Measurements from ENCODE around the gene NMRK2. TPM values are rescaled to one million over a fixed set of nuclear protein-coding genes. Genes with fewer than 3 reads are reported as not detected.
"Not testable (repeated sequence)": the region's sequence is repeated elsewhere in the genome, so short reads cannot be mapped to it uniquely, and the experiment has no call there.

The NMRK2 gene, protein sequence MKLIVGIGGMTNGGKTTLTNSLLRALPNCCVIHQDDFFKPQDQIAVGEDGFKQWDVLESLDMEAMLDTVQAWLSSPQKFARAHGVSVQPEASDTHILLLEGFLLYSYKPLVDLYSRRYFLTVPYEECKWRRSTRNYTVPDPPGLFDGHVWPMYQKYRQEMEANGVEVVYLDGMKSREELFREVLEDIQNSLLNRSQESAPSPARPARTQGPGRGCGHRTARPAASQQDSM
- total RNA-seq (2014; rRNA removed; shearing (Covaris generic)): not detected in 2 replicates

DNA sequence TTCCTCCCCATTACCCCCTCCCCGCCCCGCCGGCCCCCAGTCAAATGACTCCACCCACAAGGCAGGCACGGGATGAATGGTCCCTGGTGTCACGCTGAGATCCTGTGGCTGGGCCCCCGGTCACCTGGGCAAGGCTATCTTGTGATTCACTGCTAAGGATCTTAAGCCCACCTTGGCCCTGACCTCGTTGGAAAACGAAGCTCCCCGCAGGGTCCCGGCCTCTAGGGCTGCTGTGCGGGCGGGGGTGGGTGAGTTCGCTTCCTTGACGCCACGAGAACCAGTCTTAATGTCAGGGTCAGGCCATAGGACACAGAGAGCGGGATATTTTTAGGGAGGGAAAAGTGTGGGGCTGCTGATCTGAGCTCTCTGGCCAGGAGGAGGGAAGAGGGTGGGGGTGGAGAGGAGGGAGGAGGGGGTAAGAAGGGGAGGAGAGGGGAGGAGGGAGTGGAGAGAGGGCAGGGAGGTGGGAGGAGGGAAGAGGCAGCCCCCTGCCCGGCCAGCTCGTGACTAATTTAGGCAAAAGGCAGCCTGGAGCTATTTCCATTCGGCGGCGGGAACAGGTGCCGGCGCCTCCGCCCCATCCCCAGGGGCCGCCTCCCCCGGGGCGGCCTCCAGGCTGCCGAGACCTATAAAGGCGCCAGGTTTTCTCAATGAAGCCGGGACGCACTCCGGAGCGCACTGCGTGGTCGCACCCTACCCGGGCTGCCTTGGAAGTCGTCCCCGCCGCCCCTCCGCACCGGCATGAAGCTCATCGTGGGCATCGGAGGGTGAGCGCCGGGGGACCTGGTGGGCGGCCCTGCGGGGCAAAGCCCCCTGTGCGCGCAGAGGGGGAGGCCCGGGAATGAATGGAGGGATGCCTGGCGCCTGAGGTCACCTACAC lies at the start of gene NMRK2:
NMRK2 (plus strand) TSS at position 139 of the 880 bp plus-strand sequence; CDS start at position 742, 603 bp downstream.
- no peak for DNase-seq (ENCODE audit: low read depth)

DNA sequence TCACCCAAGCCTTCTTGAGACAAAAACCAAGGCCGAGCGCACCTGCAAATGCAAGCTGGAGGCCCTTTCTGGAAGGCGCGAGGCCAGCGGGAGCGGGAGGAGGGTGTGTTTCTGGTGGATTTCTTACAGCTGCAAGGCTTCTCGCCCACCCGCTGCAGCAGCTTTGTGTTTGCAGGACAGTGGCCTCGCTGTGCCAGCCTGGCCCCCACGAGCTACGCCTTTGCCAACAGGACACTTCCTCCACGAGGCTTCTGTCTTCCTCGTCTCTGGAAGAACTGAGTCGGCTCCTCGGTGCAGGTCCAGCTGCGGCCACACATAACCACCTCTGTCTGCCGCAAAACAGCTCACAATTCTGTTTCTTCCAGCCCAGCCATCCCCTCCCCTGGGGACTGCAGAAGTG lies 42.3 kb upstream of the NMRK2 start:
- no peak for DNase-seq (ENCODE audit: low read depth)

- DNase-seq (ENCODE audit: low read depth): no peak
Observed at GRCh38 chr19:3893509-3894179, 39.2 kb upstream of the NMRK2 start.

- DNase-seq (ENCODE audit: low read depth): not testable (repeated sequence)
Observed at GRCh38 chr19:3894959-3895358, 37.9 kb upstream of the NMRK2 start.

- DNase-seq (ENCODE audit: low read depth): no peak
Observed at GRCh38 chr19:3895788-3896187, 37.1 kb upstream of the NMRK2 start.

- no peak for DNase-seq (ENCODE audit: low read depth)
Observed at GRCh38 chr19:3897936-3898335, 34.9 kb upstream of the NMRK2 start.

GRCh38 chr19:3898426-3898825 lies 34.4 kb upstream of the NMRK2 start:
- DNase-seq (ENCODE audit: low read depth): no peak

DNA sequence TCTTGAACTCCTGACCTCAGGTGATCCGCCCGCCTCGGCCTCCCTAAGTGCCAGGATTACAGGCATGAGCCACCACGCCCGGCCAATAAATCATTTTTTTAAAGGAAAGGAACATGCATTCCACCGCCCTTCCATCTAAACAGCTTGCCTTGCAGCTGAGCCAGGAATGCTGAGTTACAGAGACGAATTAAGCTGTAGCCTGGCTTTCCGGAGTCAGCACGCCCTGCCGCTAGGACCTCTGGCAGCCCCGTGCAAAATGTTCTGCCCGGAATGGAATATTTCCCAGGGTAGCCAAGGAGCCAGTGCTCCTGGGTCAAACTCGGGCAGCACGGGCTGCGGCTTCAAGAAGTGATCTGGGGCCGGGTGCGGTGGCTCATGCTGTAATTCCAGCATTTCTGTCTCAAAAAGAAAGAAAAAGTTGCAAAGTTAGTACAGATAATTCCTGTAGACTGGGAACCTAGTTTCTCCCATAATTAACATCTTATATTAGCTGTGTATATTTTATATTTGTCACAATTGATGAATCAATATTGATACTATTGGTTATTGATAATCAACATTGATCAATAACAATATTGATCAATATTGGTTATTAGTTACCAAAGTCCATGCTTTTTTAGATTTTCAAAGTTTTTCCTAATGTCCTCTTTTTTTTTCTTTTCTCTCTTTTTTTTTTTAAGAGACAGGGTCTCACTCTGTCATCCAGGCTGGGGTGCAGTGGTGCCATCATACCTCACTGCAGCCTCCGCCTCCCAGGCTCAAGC lies 33.2 kb upstream of the NMRK2 start:
- no peak for DNase-seq (ENCODE audit: low read depth)

DNA sequence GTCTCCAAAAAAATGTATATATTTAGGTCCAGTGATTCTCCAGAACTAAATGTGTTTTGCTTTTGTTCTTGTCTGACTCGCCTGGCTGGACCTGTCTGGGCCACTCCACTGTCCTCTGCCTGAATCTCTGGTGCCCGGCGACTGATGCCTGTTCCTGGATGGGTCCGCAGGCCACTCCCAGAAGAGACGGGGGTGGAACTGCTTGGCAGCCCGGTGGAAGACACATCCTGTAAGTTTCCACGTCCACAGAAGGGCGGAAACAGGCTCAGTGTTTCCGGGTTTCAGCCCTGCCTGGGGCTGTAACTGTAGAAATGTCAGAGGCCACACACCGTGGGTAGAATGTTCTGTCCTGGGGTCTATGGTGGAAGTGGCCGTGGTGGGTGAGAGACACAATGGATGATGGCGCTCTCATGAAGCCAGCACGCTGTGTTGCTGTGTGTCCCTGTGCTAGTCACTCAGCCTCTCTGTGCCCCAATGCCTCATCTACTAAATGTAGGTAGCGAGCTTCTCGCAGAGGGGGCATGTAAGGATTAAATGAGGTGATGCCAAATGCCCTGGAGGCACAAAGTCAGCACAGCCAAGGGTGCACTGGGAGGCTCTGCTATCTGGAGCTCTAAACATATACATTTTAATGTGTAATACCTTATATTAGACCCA lies 30.4 kb upstream of the NMRK2 start:
- no peak for DNase-seq (ENCODE audit: low read depth)

- no peak for DNase-seq (ENCODE audit: low read depth)
Observed at GRCh38 chr19:3904233-3904632, 28.6 kb upstream of the NMRK2 start.

- no peak for DNase-seq (ENCODE audit: low read depth)
Observed at GRCh38 chr19:3907626-3908265, 25.1 kb upstream of the NMRK2 start.

GRCh38 chr19:3908266-3909054 lies 24.4 kb upstream of the NMRK2 start:
- DNase-seq (ENCODE audit: low read depth): no peak

GRCh38 chr19:3910105-3910504 lies 22.8 kb upstream of the NMRK2 start:
- no peak for DNase-seq (ENCODE audit: low read depth)

DNA sequence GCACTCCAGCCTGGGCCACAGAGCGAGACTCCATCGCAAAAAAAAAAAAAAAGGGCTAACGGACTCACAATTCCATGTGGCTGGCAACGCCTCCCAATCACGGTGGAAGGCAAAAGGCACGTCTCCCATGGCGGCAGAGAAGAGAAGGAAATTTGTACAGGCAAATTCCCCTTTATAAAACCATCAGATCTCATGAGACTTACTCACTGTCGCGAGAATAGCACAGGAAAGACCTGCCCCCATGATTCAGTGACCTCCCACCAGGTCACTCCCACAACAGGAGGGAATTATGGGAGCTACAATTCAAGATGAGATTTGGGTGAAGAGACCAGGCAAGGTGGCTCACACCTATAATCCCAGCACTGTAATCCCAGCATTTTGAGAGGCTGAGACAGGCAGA lies 18.7 kb upstream of the NMRK2 start:
- peak; percentile 11 for DNase-seq (ENCODE audit: low read depth)

DNA sequence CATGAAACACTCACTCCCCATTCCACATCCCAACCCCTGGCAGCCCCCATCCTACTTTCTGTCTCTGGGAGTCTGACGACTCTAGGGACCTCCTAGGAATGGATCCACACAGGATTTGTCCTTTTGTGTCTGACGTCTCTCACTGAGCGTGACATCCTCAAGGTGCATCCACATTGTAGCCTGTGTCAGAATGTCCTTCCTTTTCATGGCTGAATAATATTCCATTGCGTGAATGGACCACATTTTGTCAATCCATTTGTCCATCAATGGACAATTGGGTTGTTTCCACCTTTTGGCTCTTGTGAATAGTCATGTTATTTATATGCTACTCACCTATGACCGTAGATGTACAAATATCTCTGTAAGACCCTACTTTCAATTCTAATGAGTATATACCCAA lies 16.8 kb upstream of the NMRK2 start:
- no peak for DNase-seq (ENCODE audit: low read depth)

DNA sequence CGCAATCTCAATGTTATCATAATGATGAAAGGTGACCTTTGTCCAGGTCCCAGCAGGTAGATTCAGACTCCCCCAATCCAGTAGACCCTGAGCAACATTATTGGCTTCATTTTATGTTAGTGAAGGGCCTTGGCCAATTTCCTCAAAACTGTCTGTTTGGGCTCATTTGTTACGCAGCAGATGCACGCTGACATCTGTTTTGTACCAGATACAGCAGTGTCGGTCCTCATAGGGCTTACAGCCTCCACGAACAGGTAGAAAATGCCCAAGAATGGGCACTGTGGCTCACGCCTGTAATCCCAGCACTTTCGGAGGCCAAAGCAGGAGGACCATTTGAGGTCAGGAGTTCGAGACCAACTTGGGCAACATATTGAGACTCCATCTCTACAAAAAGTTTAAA lies 13.1 kb upstream of the NMRK2 start:
- DNase-seq (ENCODE audit: low read depth): no peak

DNA sequence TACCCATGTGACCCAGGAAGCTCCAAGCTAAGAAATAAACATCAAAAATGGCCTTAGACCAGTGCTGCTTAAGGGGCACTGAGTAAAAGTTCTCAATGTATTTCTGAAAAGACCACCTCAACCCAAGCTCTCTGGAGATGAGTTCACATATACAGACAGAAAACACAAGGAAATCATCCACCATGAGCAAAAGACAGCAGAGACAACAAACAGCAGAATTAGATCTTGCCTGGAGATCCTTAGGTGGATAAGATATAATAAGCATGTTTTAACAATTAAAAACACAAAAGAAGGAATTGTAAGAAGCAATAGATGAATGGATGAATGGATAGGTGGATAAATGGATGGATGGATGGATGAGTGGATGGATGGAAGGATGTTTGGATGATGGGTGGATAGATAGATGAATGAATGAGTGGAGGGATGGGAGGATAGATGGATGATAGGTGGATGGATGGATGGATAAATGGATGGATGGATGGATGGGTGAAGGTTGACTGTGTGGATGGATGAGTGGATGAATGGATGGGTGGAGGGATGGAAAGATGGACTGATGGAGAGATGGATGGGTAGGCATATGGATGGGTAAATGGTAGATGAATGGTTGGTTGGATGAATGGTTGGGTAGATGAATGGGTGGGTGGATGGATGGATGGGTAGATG lies 9.6 kb upstream of the NMRK2 start:
- no peak for DNase-seq (ENCODE audit: low read depth)

- no peak for DNase-seq (ENCODE audit: low read depth)
Observed at GRCh38 chr19:3923912-3924311, 9.0 kb upstream of the NMRK2 start.

- DNase-seq (ENCODE audit: low read depth): no peak
Observed at GRCh38 chr19:3931041-3931440, 1.8 kb upstream of the NMRK2 start.

Data from RPMI7951 (cell line).